Heart right ventricle (tissue), 16 donors: ENCODE measurements around the gene AIG1. TPM values are rescaled to one million over a fixed set of nuclear protein-coding genes. Genes with fewer than 3 reads are reported as not detected.

Experiments
- ATAC-seq, 8 donors: fragments of 200-7000 bp; cut with Tn5 transposase; one replicate each; pipeline ENCODE4 v1.9.1; 2020; ENCODE audit warnings: mild to moderate bottlenecking in 8 of 8, moderate library complexity in 8 of 8, moderate number of reproducible peaks in 1 of 8
- DNase-seq, 2 donors: peaks; one replicate each; pipeline ENCODE4 v3.0.0-alpha.2; 2020
- H3K27ac ChIP-seq, 10 donors: fragments of 200-600 bp; sonication (generic) in 2 of 10; one replicate each; pipeline versions ENCODE4 v1.5.0 to v1.8.0; 2020 to 2022; ENCODE audit warnings: mild to moderate bottlenecking in 3 of 10
- H3K27me3 ChIP-seq, 7 donors: fragments of 200-600 bp; one replicate each; pipeline ENCODE4 v1.8.0; 2021 to 2022; ENCODE audit warnings: mild to moderate bottlenecking in 2 of 7
- H3K36me3 ChIP-seq, 9 donors: fragments of 200-600 bp; sonication (generic) in 1 of 9; one replicate each; pipeline versions ENCODE4 v1.5.0 to v1.8.0; 2020 to 2022; ENCODE audit warnings: mild to moderate bottlenecking in 2 of 9
- H3K4me1 ChIP-seq, 9 donors: fragments of 200-600 bp; sonication (generic) in 1 of 9; one replicate each; pipeline versions ENCODE4 v1.5.0 to v1.8.0; 2020 to 2022; ENCODE audit warnings: mild to moderate bottlenecking in 4 of 9
- H3K4me3 ChIP-seq, 10 donors: fragments of 200-600 bp; sonication (generic) in 2 of 10; one replicate each; pipeline versions ENCODE4 v1.5.0 to v1.8.0; 2020 to 2022; ENCODE audit warnings: mild to moderate bottlenecking in 7 of 10, moderate library complexity in 2 of 10
- H3K9me3 ChIP-seq, 11 donors: fragments of 200-600 bp in 10 of 11; sonication (generic) in 2 of 11; one replicate each; pipeline versions ENCODE4 v1.5.0 to v1.8.0; 2013 to 2022; ENCODE audit warnings: mild to moderate bottlenecking in 2 of 11, control low read depth in 1 of 11, moderate library complexity in 1 of 11
- WGBS, 2 donors: extraction: QIAGEN DNeasy Blood & Tissue Kit; methylation state at CpG; one replicate each; pipeline ENCODE4 v1.1.7; 2013; ENCODE audit warnings: inconsistent platforms in 1 of 2; 5-methylcytosine and 5-hydroxymethylcytosine counted together
- intact Hi-C, 10 donors: fragments of 100-400 bp; cut with DNase I; formaldehyde crosslinking; loops; one replicate each; pipeline versions ENCODE4 v1.11.1 to v1.14.2; 2022
- polyA plus RNA-seq, 2 donors: library from polyadenylated mRNA; stranded (reverse); fragments of 200-250 nt; gene quantifications; one replicate each; pipeline ENCODE4 v1.2.3, GENCODE V29; 2013
- total RNA-seq, 10 donors: library from RNA; stranded (reverse); fragmentation: NEBNext Ultra II Directional in 3 of 10; extraction: Animal tissue kit (Norgen Biotek cat#: 25700) in 3 of 10; gene quantifications; one replicate each; pipeline versions ENCODE4 v1.2.1 to v1.2.4, GENCODE V29; 2021 to 2023
- TF ChIP-seq, protein P1 (sequence below), 9 donors: fragments of 200-600 bp; sonication (generic) in 2 of 9; IDR thresholded peaks; one replicate each; pipeline versions ENCODE4 v1.5.0 to v1.8.0; 2021 to 2022; ENCODE audit warnings: antibody characterized with exemption in 9 of 9, mild to moderate bottlenecking in 5 of 9, moderate library complexity in 1 of 9
- donor health status: Arrhythmogenic right ventricular cardiomyopathy.
- donor health status: ischemic (EF 13 %, LVEDD 7.1; RV severe dilation, severe dysfunction).
- donor health status: healthy with polysubstance abuse.
- donor health status: DM: no; HTN: yes; CAD: no.
- donor health status: DM: no; HTN: no; CAD: no.
- donor health status: ischemic (EF 25% LVEDD 6.9; RV normal size, moderate dysfunction).
- donor health status: ischemic (EF 25% LVEDD 5.7; RV mildly dilated, moderate dysfunction).
- donor health status: healthy.
- donor health status: DM: yes; HTN: yes; CAD: no.
- donor health status: Ischemic cardiomyopathy.
- donor health status: ischemic (EF 35%, LVEDD 5.7; RV mildly dilated, moderate dysfunction).
- donor health status: nonischemic (EF 11% LVEDD 7.7; RV severe dilation, severe dysfunction).
- donor health status: DM: yes; HTN: yes; CAD: no.
- donor health status: PGD.
- donor health status: ischemic (EF 29% LVEDD 5.4; RV normal size, mild dysfunction).
- donor health status: nonischemic (EF 23%, LVEDD 6.1; RV moderate dilation, normal function).

AIG1 gene
- total and polyA plus RNA-seq, 12 donors: 17.4 to 83.2 (median 66.2) TPM

DNA sequence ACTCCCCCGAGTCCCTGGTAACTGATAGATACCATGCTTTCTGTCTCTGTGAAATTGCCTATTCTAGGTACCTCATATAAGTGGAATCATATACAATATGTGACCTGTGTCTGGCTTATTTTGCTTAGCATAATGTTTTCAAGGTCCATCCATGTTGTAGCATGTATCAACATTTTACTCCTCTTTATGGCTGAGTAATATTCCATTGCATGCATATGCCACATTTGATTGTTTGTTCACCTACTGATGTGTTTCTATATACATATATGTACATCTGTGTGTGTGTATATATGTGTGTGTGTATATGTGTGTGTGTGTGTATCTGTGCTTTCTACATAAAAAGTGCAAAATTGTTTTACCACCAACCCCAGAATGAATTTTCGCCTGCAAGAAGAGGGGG, 270.7 kb downstream of the AIG1 start:
- intact Hi-C loops: no loop called here
- DNase-seq: no peak
- Histone ChIP-seq H3K9me3 (peaks cover 0 to 3% (median 0%) of the 10 kb centered on the region in 11 donors), H3K36me3 (peaks cover 0 to 20% (median 0%) of the 10 kb centered on the region in 9 donors), H3K27ac (no peak overlapping the region), H3K4me3 (no peak overlapping the region), H3K4me1 (no peaks in the 10 kb centered on the region), H3K27me3 (no peaks in the 10 kb centered on the region)
- 99 to 100% methylated on average over 2 of the region's 2 CpGs for WGBS, 2 donors
- no peak for ATAC-seq
- TF ChIP-seq, protein P1, sequence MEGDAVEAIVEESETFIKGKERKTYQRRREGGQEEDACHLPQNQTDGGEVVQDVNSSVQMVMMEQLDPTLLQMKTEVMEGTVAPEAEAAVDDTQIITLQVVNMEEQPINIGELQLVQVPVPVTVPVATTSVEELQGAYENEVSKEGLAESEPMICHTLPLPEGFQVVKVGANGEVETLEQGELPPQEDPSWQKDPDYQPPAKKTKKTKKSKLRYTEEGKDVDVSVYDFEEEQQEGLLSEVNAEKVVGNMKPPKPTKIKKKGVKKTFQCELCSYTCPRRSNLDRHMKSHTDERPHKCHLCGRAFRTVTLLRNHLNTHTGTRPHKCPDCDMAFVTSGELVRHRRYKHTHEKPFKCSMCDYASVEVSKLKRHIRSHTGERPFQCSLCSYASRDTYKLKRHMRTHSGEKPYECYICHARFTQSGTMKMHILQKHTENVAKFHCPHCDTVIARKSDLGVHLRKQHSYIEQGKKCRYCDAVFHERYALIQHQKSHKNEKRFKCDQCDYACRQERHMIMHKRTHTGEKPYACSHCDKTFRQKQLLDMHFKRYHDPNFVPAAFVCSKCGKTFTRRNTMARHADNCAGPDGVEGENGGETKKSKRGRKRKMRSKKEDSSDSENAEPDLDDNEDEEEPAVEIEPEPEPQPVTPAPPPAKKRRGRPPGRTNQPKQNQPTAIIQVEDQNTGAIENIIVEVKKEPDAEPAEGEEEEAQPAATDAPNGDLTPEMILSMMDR (IDR thresholded peaks at IDR 0.05): no peak

DNA sequence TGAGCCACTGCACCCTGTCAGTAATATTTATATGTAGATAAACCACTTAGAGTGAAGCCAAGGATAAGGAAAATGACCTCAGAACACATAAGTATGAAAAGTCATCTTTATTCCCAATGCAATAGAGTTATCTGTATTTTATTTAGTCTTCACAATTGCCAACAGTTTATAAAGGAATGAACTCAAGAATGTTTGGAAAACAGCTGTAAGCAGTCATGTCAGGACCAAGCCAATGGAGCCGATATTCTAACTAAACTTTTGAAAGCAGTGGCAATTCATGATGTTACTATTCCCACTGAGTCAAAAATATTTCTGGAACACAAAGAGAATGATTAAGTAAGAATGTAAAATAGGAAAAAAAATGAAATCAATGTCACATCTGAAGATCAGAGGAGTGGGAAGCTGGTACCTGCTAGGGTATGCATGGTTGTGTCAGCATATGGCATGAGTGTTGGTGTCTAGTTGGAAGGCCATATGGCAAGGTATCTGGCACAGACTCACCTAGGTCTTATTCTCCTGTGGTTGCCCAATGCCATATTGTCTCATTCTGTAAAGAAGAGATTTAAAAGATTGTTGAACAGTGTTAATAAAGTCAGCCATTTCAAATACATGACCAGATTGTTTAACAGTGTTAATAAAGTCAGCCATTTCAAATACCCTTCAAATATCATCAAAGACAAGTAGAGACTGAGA, 271.6 kb downstream of the AIG1 start:
- no peak overlapping the region for H3K4me3 ChIP-seq
- intact Hi-C loops: no loop called here
- no peak overlapping the region for H3K27ac ChIP-seq
- no peaks in the 10 kb centered on the region for H3K4me1 ChIP-seq
- TF ChIP-seq, protein P1 (IDR thresholded peaks at IDR 0.05): no peak
- 63 to 73% methylated on average over 1 of the region's 1 CpG for WGBS, 2 donors
- peaks cover 0 to 25% (median 0%) of the 10 kb centered on the region in 9 donors for H3K36me3 ChIP-seq
- no peak for ATAC-seq
- DNase-seq: no peak
- H3K27me3 ChIP-seq: no peaks in the 10 kb centered on the region
- peaks cover 0 to 3% (median 0%) of the 10 kb centered on the region in 11 donors for H3K9me3 ChIP-seq

- 87 to 89% methylated on average over 2 of the region's 2 CpGs for WGBS, 2 donors
- H3K4me1 ChIP-seq: no peaks in the 10 kb centered on the region
- intact Hi-C loops: no loop called here
- no peaks in the 10 kb centered on the region for H3K27me3 ChIP-seq
- no peak for ATAC-seq
- H3K9me3 ChIP-seq: peaks cover 0 to 3% (median 0%) of the 10 kb centered on the region in 11 donors
- TF ChIP-seq, protein P1 (IDR thresholded peaks at IDR 0.05): no peak
- no peak for DNase-seq
- H3K27ac ChIP-seq: no peak overlapping the region
- H3K4me3 ChIP-seq: no peak overlapping the region
- peaks cover 0 to 25% (median 0%) of the 10 kb centered on the region in 9 donors for H3K36me3 ChIP-seq
These were observed 272.4 kb downstream of the AIG1 start for GRCh38 chr6:143333081-143333480.

- TF ChIP-seq, protein P1 (IDR thresholded peaks at IDR 0.05): no peak
- peaks cover 0 to 3% (median 0%) of the 10 kb centered on the region in 11 donors for H3K9me3 ChIP-seq
- intact Hi-C loops: no loop called here
- no peaks in the 10 kb centered on the region for H3K27me3 ChIP-seq
- 96 to 97% methylated on average over 7 of the region's 7 CpGs for WGBS, 2 donors
- H3K4me3 ChIP-seq: no peak overlapping the region
- H3K36me3 ChIP-seq: peaks cover 0 to 31% (median 0%) of the 10 kb centered on the region in 9 donors
- H3K27ac ChIP-seq: no peak overlapping the region
- ATAC-seq: no peak
- no peaks in the 10 kb centered on the region for H3K4me1 ChIP-seq
- DNase-seq: no peak
These were observed 273.2 kb downstream of the AIG1 start for GRCh38 chr6:143333749-143334520.
